ENCODE data around the gene STK39. TPM values are rescaled to one million over a fixed set of nuclear protein-coding genes. Genes with fewer than 3 reads are reported as not detected.

STK39 gene
- total RNA-seq, 1 donor from 2014 or later, result 18.5 TPM

GRCh38 chr2:168138901-168139300 is 108.5 kb downstream of the STK39 start:
- Mint-ChIP-seq H3K27ac (no peak overlapping the region), H3K4me3 (no peak overlapping the region), H3K4me1 (peaks cover 24% of the 10 kb centered on the region), H3K27me3 (no peaks in the 10 kb centered on the region), H3K9me3 (no peaks in the 10 kb centered on the region), H3K36me3 (ENCODE audit: low read depth) (peaks cover 14% of the 10 kb centered on the region)
- DNase-seq (no peak), ATAC-seq (ENCODE audit: low read depth) (no peak)
- intact Hi-C loops (cut with micrococcal nuclease), result no loop called here
- ChIA-PET POLR2A (no interaction called here), CTCF (no interaction called here)
- TF ChIP-seq CTCF (IDR thresholded peaks at IDR 0.05), result no peak

GRCh38 chr2:168138374-168138773 is 109.0 kb downstream of the STK39 start:
- ChIA-PET POLR2A (no interaction called here), CTCF (interaction anchor here (0.6 to 1.3 kb wide), 4 partner anchors 20 to 1599 kb away, joined by 4 to 7 read pairs (median 5); no protein-coding TSS in a partner anchor)
- Mint-ChIP-seq H3K27ac (no peak overlapping the region), H3K27me3 (no peaks in the 10 kb centered on the region), H3K9me3 (no peaks in the 10 kb centered on the region), H3K36me3 (ENCODE audit: low read depth) (peaks cover 16% of the 10 kb centered on the region), H3K4me1 (peaks cover 24% of the 10 kb centered on the region), H3K4me3 (no peak overlapping the region)
- intact Hi-C loops (cut with micrococcal nuclease), result no loop called here
- ATAC-seq (ENCODE audit: low read depth) (no peak), DNase-seq (no peak)
- no peak for TF ChIP-seq CTCF (IDR thresholded peaks at IDR 0.05)

GRCh38 chr2:168137510-168138180 is 109.8 kb downstream of the STK39 start:
- peak overlapping the region; percentile 26 for H3K27ac Mint-ChIP-seq
- DNase-seq (no peak), ATAC-seq (ENCODE audit: low read depth) (peak; percentile 31)
- H3K4me3 Mint-ChIP-seq, result no peak overlapping the region
- H3K9me3 Mint-ChIP-seq, result no peaks in the 10 kb centered on the region
- CTCF ChIA-PET, result interaction anchor here (0.6 to 1.3 kb wide), 4 partner anchors 19 to 1598 kb away, joined by 4 to 7 read pairs (median 5); no protein-coding TSS in a partner anchor
- peaks cover 22% of the 10 kb centered on the region for H3K36me3 Mint-ChIP-seq (ENCODE audit: low read depth)
- no peak for TF ChIP-seq CTCF (IDR thresholded peaks at IDR 0.05)
- H3K27me3 Mint-ChIP-seq, result no peaks in the 10 kb centered on the region
- H3K4me1 Mint-ChIP-seq, result peaks cover 24% of the 10 kb centered on the region
- intact Hi-C loops (cut with micrococcal nuclease), result loop anchor here (2.0 kb wide), 2 partner anchors 75 to 783 kb away; no protein-coding TSS in a partner anchor
- POLR2A ChIA-PET, result interaction anchor here (0.5 kb wide), 1 partner anchor 110 kb away, joined by 3 read pairs; the partner anchor contains the start of gene STK39

- Mint-ChIP-seq H3K27me3 (no peaks in the 10 kb centered on the region), H3K4me3 (no peak overlapping the region), H3K9me3 (no peaks in the 10 kb centered on the region), H3K4me1 (peaks cover 24% of the 10 kb centered on the region), H3K27ac (no peak overlapping the region), H3K36me3 (ENCODE audit: low read depth) (peaks cover 31% of the 10 kb centered on the region)
- DNase-seq (no peak), ATAC-seq (ENCODE audit: low read depth) (peak; percentile 57)
- CTCF ChIA-PET, result interaction anchor here (1.0 kb wide), 1 partner anchor 111 kb away, joined by 5 read pairs; the partner anchor contains the start of gene STK39
- intact Hi-C loops (cut with micrococcal nuclease), result loop anchor here (1.0 to 2.0 kb wide), 7 partner anchors 76 to 784 kb away; partner anchors contain the start of gene STK39
- POLR2A ChIA-PET, result no interaction called here
- peak; percentile 26 for TF ChIP-seq CTCF (IDR thresholded peaks at IDR 0.05)
Observed at GRCh38 chr2:168136392-168136977, 110.9 kb downstream of the STK39 start.

- intact Hi-C loops (cut with micrococcal nuclease), result loop anchor here (1.0 to 2.0 kb wide), 7 partner anchors 77 to 785 kb away; partner anchors contain the start of gene STK39
- CTCF ChIA-PET, result interaction anchor here (0.6 to 1.3 kb wide), 7 partner anchors 17 to 216 kb away, joined by 4 to 8 read pairs (median 4); partner anchors contain the start of gene STK39
- Mint-ChIP-seq H3K27me3 (no peaks in the 10 kb centered on the region), H3K9me3 (no peaks in the 10 kb centered on the region), H3K4me1 (peaks cover 24% of the 10 kb centered on the region), H3K4me3 (no peak overlapping the region), H3K36me3 (ENCODE audit: low read depth) (peaks cover 32% of the 10 kb centered on the region), H3K27ac (no peak overlapping the region)
- TF ChIP-seq CTCF (IDR thresholded peaks at IDR 0.05), result no peak
- ATAC-seq (ENCODE audit: low read depth) (no peak), DNase-seq (no peak)
- POLR2A ChIA-PET, result no interaction called here
Observed at GRCh38 chr2:168135630-168136029, 111.8 kb downstream of the STK39 start.

All from activated B cell treated with CpG ODN at 0.5 μM for 24 hours (primary cell).